Body of pancreas (tissue), 4 donors: Measurements from ENCODE around the gene ULK1. TPM values are rescaled to one million over a fixed set of nuclear protein-coding genes. Genes with fewer than 3 reads are reported as not detected.

Experiments used
- ATAC-seq: fragments of 150-250 bp; one replicate; pipeline ENCODE4 v1.9.1; 2016
- DNase-seq, 4 donors: peaks; one replicate each; pipeline ENCODE4 v3.0.0-alpha.2; 2019
- H3K27ac ChIP-seq, 4 donors: fragments of 200-600 bp; sonication (generic); 1 replicate in 3 of 4; 2 replicates in 1 of 4; pipeline versions ENCODE4 v1.5.1 to v1.6.1; 2016 to 2019; ENCODE audit warnings: mild to moderate bottlenecking in 1 of 4, mixed read lengths in 1 of 4, moderate library complexity in 1 of 4
- H3K27me3 ChIP-seq, 2 donors: fragments of 200-600 bp; sonication (generic); one replicate each; pipeline ENCODE4 v1.6.0; 2016; ENCODE audit warnings: mild to moderate bottlenecking in 1 of 2
- H3K36me3 ChIP-seq, 2 donors: fragments of 200-600 bp; sonication (generic); replicated peaks in 1 of 2; 2 replicates each; pipeline ENCODE4 v1.5.1; 2016; ENCODE audit warnings: low read depth in 2 of 2; ENCODE audit not compliant: insufficient read depth in 1 of 2
- H3K4me1 ChIP-seq: fragments of 200-600 bp; sonication (generic); one replicate; pipeline ENCODE4 v1.6.0; 2016
- H3K4me3 ChIP-seq, 2 donors: fragments of 200-600 bp; sonication (generic); 1 replicate in 1 of 2; 2 replicates in 1 of 2; pipeline ENCODE4 v1.5.1; 2016 to 2019
- H3K9me3 ChIP-seq, 3 donors: fragments of 200-600 bp; sonication (generic); 1 replicate in 2 of 3; 2 replicates in 1 of 3; pipeline ENCODE4 v1.5.1; 2016
- CTCF ChIP-seq, 7 experiments: fragments of 450-650 bp in 4 of 7; fragments of 200-600 bp in 3 of 7; sonication (generic) in 3 of 7; IDR thresholded peaks; one replicate each; pipeline ENCODE4 v1.5.1; 2016 to 2019; ENCODE audit warnings: antibody characterized with exemption in 7 of 7
- POLR2A ChIP-seq, 3 donors: fragments of 450-650 bp; IDR thresholded peaks; one replicate each; pipeline ENCODE4 v1.6.1; 2016; ENCODE audit warnings: antibody characterized with exemption in 3 of 3, mild to moderate bottlenecking in 2 of 3
- WGBS, 2 donors: methylation state at CpG; one replicate each; pipeline ENCODE4 v1.1.5; 2017; 5-methylcytosine and 5-hydroxymethylcytosine counted together
- intact Hi-C: fragments of 100-400 bp; cut with DNase I; formaldehyde crosslinking; loops from one replicate; pipeline ENCODE4 v1.15.1; 2023
- total RNA-seq, 2 donors: library from RNA; depleted of rRNA; stranded (reverse); fragments of >200 nt; gene quantifications; one replicate each; pipeline ENCODE4 v1.1.0, GENCODE V29; 2016

ULK1 gene
- total RNA-seq, 2 donors from 2014 or later: 29.1 to 59.3 TPM

- peak; percentile 94 to 96 (median 95) for DNase-seq
- Histone ChIP-seq H3K4me3 (peak within 1 kb of the TSS; percentile 69 to 97), H3K27ac (peak within 1 kb of the TSS; percentile 62 to 86 (median 72)), H3K36me3 (peaks cover 9 to 12% of the 10 kb centered on the region in 2 donors), H3K4me1 (peaks cover 14% of the 10 kb centered on the region), H3K9me3 (no peaks in the 10 kb centered on the region), H3K27me3 (no peaks in the 10 kb centered on the region)
- WGBS, 2 donors: 1% methylated on average over 16 to 66 of the region's 84 CpGs
- TF ChIP-seq CTCF (IDR thresholded peaks at IDR 0.05): peak in 1 of 7 experiments; percentile 2
- peak; percentile 55 to 71 (median 61) for TF ChIP-seq POLR2A (IDR thresholded peaks at IDR 0.05)
- peak; percentile 95 for ATAC-seq
- intact Hi-C loops: no loop called here
Observed at GRCh38 chr12:131928711-131929580, 34.5 kb downstream of the ULK1 start, which contains the start of gene PUS1. Gene PUS1, plus strand, starts transcription at chr12:131929276. Its CDS starts 447 bp downstream, at chr12:131929723.

- H3K36me3 ChIP-seq: peaks cover 9 to 18% of the 10 kb centered on the region in 2 donors
- ATAC-seq (no peak), DNase-seq (peak in 2 of 4 donors; percentile 27 to 40)
- H3K27me3 ChIP-seq: no peaks in the 10 kb centered on the region
- TF ChIP-seq CTCF (IDR thresholded peaks at IDR 0.05) (no peak), POLR2A (IDR thresholded peaks at IDR 0.05) (peak in 1 of 3 donors; percentile 11)
- H3K4me3 ChIP-seq: peak overlapping the region; percentile 69 to 97
- intact Hi-C loops: no loop called here
- 0% methylated on average over 64 of the region's 87 CpGs; no CpG with 5 or more reads in 1 of the 2 donors for WGBS, 2 donors
- H3K9me3 ChIP-seq: no peaks in the 10 kb centered on the region
- peaks cover 14% of the 10 kb centered on the region for H3K4me1 ChIP-seq
- peak overlapping the region in 3 of 4 donors; percentile 3 to 86 (median 78) for H3K27ac ChIP-seq
Observed at GRCh38 chr12:131929581-131930456, 35.4 kb downstream of the ULK1 start.

GRCh38 chr12:131930510-131930909, 36.1 kb downstream of the ULK1 start:
- peaks cover 14% of the 10 kb centered on the region for H3K4me1 ChIP-seq
- intact Hi-C loops: no loop called here
- H3K27ac ChIP-seq: no peak overlapping the region
- peak overlapping the region in 1 of 2 donors; percentile 97 for H3K4me3 ChIP-seq
- TF ChIP-seq CTCF (IDR thresholded peaks at IDR 0.05) (no peak), POLR2A (IDR thresholded peaks at IDR 0.05) (no peak)
- H3K36me3 ChIP-seq: peaks cover 9 to 18% of the 10 kb centered on the region in 2 donors
- no peak for DNase-seq
- H3K9me3 ChIP-seq: no peaks in the 10 kb centered on the region
- no peaks in the 10 kb centered on the region for H3K27me3 ChIP-seq
- ATAC-seq: no peak
- 75 to 79% methylated on average over 9 of the region's 9 CpGs for WGBS, 2 donors

- no peak overlapping the region for H3K4me3 ChIP-seq
- no peak overlapping the region for H3K27ac ChIP-seq
- H3K27me3 ChIP-seq: no peaks in the 10 kb centered on the region
- 88 to 93% methylated on average over 7 to 8 of the region's 8 CpGs for WGBS, 2 donors
- ATAC-seq (no peak), DNase-seq (no peak)
- H3K9me3 ChIP-seq: no peaks in the 10 kb centered on the region
- H3K36me3 ChIP-seq: peaks cover 9 to 20% of the 10 kb centered on the region in 2 donors
- H3K4me1 ChIP-seq: peaks cover 13% of the 10 kb centered on the region
- intact Hi-C loops: no loop called here
- TF ChIP-seq CTCF (IDR thresholded peaks at IDR 0.05) (no peak), POLR2A (IDR thresholded peaks at IDR 0.05) (no peak)
Observed at GRCh38 chr12:131933387-131933786, 39.0 kb downstream of the ULK1 start.
